ENCODE measurements around the gene TMEM256.

- TF ChIP-seq CTCF (IDR thresholded peaks at IDR 0.05) = peak in 3 of 12 donors; percentile 21 to 30 (median 26)
- peak in 1 of 2 donors; percentile 11 for TF ChIP-seq POLR2A (IDR thresholded peaks at IDR 0.05)
Observed at GRCh38 chr17:7435676-7436555, 32.0 kb upstream of the TMEM256 start.

Data from heart left ventricle (tissue), 13 donors.